GM12875 (cell line): ENCODE results near the gene PPP1R13B.

Experiments used
- H3K4me3 ChIP-seq: one replicate; pipeline ENCODE4 v1.5.1; 2011; ENCODE audit warnings: low read depth, low read length, control low read depth
- CTCF ChIP-seq: IDR thresholded peaks from 2 replicates; pipeline ENCODE4 v1.5.1; 2011; ENCODE audit warnings: low read depth, mild to moderate bottlenecking, control low read depth, inconsistent platforms, low read length, moderate library complexity, borderline replicate concordance; ENCODE audit not compliant: insufficient read depth

PPP1R13B gene

GRCh38 chr14:103879570-103880347, 32.4 kb upstream of the PPP1R13B start:
- TF ChIP-seq CTCF, result no peak
- no peak overlapping the region for H3K4me3 ChIP-seq

GRCh38 chr14:103879118-103879569, 31.8 kb upstream of the PPP1R13B start:
- H3K4me3 ChIP-seq, result no peak overlapping the region
- TF ChIP-seq CTCF, result no peak

- TF ChIP-seq CTCF, result no peak
- no peak overlapping the region for H3K4me3 ChIP-seq
Measured at GRCh38 chr14:103878180-103878579, 30.8 kb upstream of the PPP1R13B start.

GRCh38 chr14:103875010-103875409, 27.6 kb upstream of the PPP1R13B start:
- TF ChIP-seq CTCF, result no peak
- H3K4me3 ChIP-seq, result no peak overlapping the region

- H3K4me3 ChIP-seq, result peak overlapping the region; percentile 48
- no peak for TF ChIP-seq CTCF
Measured at GRCh38 chr14:103872481-103873113, 25.2 kb upstream of the PPP1R13B start.

GRCh38 chr14:103871596-103872480, 24.5 kb upstream of the PPP1R13B start:
- no peak for TF ChIP-seq CTCF
- peak overlapping the region; percentile 48 for H3K4me3 ChIP-seq
